Thyroid gland (tissue), 4 donors: ENCODE data around the gene WIPF2.

ENCODE experiments used
- POLR2A ChIP-seq, 2 donors: fragments of 450-650 bp; IDR thresholded peaks; one replicate each; pipeline ENCODE4 v1.6.1; 2017; ENCODE audit warnings: antibody characterized with exemption in 2 of 2, mild to moderate bottlenecking in 2 of 2, moderate library complexity in 1 of 2
- TF ChIP-seq, protein P1 (sequence below), 6 experiments: fragments of 200-600 bp in 3 of 6; fragments of 450-650 bp in 3 of 6; sonication (generic) in 3 of 6; IDR thresholded peaks; one replicate each; pipeline ENCODE4 v1.5.1; 2016 to 2019; ENCODE audit warnings: antibody characterized with exemption in 6 of 6, mild to moderate bottlenecking in 2 of 6, inconsistent platforms in 1 of 6, moderate library complexity in 1 of 6

DNA sequence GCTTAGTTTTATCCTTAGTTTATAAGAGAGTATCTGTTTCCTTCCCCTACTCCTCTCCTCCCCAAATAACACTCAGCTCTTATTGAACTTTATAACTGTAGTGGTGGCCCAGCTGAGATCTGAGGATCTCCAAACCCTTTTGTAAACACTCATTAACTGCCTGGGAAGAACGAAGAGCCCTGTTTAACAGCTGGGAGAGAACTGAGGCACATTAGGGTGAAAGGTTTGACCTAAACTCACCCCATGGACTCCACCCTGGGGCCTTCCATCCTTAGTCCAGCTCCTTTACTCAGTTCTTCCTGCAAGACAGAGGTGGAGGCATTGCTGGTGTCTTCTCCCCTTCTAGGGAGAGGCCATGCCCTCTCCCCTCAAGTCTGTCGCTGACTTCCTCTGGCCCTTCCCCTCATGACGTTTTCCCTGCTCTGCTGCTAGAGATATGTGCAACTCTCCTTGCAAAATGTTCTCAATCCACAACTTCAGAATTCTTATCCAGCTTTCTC lies 88.7 kb downstream of the WIPF2 start:
- TF ChIP-seq POLR2A (IDR thresholded peaks at IDR 0.05), result no peak
- TF ChIP-seq, protein P1, sequence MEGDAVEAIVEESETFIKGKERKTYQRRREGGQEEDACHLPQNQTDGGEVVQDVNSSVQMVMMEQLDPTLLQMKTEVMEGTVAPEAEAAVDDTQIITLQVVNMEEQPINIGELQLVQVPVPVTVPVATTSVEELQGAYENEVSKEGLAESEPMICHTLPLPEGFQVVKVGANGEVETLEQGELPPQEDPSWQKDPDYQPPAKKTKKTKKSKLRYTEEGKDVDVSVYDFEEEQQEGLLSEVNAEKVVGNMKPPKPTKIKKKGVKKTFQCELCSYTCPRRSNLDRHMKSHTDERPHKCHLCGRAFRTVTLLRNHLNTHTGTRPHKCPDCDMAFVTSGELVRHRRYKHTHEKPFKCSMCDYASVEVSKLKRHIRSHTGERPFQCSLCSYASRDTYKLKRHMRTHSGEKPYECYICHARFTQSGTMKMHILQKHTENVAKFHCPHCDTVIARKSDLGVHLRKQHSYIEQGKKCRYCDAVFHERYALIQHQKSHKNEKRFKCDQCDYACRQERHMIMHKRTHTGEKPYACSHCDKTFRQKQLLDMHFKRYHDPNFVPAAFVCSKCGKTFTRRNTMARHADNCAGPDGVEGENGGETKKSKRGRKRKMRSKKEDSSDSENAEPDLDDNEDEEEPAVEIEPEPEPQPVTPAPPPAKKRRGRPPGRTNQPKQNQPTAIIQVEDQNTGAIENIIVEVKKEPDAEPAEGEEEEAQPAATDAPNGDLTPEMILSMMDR (IDR thresholded peaks at IDR 0.05), result no peak
